Gastrocnemius medialis (tissue), 4 donors: Measurements from ENCODE around the gene NUDT17.
"Not testable (repeated sequence)": the region's sequence is repeated elsewhere in the genome, so short reads cannot be mapped to it uniquely, and the experiment has no call there.

Source experiments
- CTCF ChIP-seq, 5 experiments: fragments of 450-650 bp in 3 of 5; fragments of 200-600 bp in 2 of 5; sonication (generic) in 2 of 5; IDR thresholded peaks in 4 of 5; conservative IDR thresholded peaks in 1 of 5; 1 replicate in 4 of 5; 2 replicates in 1 of 5; pipeline ENCODE4 v1.5.1; 2016 to 2019; ENCODE audit warnings: antibody characterized with exemption in 5 of 5, mild to moderate bottlenecking in 3 of 5, moderate library complexity in 3 of 5
- POLR2A ChIP-seq, 2 donors: fragments of 450-650 bp; IDR thresholded peaks; one replicate each; pipeline ENCODE4 v1.6.1; 2017; ENCODE audit warnings: antibody characterized with exemption in 2 of 2, mild to moderate bottlenecking in 2 of 2, moderate library complexity in 2 of 2

- not testable (repeated sequence) for TF ChIP-seq CTCF (IDR thresholded peaks at IDR 0.05 in 4 of 5, conservative IDR thresholded peaks at IDR 0.05 in 1 of 5); POLR2A (IDR thresholded peaks at IDR 0.05)
These were observed 14.6 kb upstream of the NUDT17 start for GRCh38 chr1:145830810-145831209.
